Measurements from ENCODE around the gene TOMM40L.
"Not testable (repeated sequence)": the region's sequence is repeated elsewhere in the genome, so short reads cannot be mapped to it uniquely, and the experiment has no call there.

GRCh38 chr1:161224695-161225087 lies 1.2 kb upstream of the TOMM40L start:
- TF ChIP-seq ZNF274 (IDR thresholded peaks at IDR 0.05; ENCODE audit: low read depth, low read length); YY1 (IDR thresholded peaks at IDR 0.05; ENCODE audit: insufficient read depth, insufficient read length): not testable (repeated sequence)
